ENCODE results near the gene HGFAC.

HGFAC gene

DNA sequence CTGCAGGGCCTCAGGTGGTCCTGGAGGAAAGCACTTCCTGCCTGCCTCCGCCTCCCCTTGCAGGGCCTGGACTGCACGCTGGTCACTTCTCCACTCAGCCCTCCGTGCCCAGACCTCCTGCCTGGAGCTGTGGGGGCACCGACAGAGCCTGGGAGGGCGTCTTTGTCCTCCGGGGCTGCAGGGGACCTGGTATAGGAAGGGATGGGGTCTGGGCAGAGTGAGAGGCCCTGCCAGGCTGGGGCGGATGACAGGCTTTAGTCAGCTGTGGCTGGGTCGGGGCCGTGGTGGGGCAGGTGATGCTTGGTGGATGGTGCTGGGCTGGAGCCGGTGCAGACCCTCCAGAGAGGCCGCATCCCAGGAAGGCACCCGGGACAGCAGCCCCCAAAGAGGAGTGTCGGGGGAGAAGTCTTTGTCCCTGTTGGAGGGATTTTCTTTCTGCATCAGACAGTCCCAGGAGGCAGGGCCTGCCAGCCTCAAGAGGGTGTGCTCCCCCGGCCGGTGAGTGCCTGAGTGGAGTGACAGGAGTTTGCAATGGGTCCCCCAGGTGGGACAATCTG is 22.7 kb downstream of the HGFAC start:
- DNase-seq, result no peak

DNA sequence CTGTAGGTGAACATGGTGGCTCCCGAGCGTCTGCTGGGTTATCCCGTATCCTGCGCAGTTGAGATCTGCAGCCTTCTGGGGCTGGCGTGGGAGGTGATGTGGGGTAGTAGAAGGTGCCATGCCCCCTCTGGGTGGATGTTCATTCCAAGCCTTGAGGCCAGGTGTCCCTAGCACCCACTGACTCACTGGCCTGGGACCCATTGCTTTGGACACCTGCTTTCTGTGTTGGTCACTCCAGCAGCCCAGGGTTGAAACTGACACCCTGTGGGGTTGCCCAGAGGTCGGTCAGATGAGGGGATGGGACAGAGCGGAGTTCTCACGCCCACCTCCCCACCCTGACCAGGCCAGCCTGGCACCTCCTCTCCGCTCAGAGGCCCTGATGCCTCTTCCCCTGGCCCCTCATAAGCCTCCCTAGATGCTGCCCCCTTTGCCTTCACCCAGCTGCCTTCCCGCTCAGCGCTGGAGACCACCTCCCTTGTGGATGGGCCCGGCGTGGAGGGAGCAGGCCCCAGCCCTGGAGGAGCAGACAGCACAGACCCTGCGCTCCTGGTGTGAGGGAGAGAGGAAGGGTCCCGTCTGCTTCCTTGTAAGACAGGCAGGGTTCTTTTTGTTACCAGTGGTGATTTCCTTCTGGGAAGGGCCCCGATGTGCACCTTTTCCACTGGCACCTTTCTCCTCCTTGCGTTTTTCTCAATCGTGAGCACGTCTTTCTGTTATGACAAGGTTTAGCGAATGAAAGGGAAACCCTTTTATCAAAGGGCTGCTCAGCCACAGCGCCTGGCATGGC is 23.3 kb downstream of the HGFAC start:
- DNase-seq, result no peak

DNA sequence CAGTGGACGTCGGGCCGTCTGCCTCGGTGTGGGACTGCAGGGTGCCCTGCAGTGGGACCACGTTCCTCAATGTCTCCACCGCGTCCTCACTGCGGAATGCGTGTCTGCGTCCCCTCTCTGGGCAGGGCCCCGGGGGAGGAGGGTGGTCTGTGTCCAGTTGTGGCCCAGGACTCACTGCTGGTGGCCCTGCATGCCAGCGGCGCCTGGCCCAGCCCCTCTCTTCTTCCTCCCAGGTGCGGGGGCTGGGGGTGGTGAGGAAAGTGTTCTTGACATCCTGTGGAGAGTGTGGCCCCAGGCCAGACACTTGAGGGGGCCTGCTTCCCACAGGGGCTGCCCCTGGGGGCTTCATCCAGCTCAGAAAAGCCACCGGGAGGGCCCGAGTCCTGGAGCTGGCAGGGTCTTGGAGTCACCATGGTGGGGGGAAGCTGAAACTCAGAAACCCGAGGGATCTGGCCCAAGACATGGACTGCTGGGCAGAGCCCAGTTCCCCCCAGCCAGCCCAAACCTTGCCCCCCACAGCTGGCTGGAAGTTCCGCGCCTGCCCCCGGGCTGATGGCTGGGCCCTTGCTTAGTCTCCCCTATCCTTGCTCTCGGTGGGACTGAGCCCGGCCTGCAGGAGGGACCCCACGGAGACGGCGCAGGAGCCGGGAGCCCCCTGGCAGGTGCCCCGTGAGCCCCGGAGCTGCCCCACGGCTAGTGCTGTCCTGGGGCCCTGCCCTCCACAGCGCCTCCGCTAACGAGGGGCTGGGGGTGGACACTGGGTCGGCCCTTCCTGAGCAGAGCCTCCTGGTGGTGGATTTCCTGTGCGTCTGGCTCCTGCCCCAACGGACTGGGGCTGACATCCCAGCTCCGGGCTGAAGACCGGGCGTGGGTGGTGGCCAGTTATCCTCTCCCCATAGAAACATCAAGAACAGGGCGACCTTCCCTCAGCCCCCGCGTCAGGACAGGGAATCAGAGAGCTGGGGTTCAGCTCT is 24.2 kb downstream of the HGFAC start:
- DNase-seq, result no peak

DNA sequence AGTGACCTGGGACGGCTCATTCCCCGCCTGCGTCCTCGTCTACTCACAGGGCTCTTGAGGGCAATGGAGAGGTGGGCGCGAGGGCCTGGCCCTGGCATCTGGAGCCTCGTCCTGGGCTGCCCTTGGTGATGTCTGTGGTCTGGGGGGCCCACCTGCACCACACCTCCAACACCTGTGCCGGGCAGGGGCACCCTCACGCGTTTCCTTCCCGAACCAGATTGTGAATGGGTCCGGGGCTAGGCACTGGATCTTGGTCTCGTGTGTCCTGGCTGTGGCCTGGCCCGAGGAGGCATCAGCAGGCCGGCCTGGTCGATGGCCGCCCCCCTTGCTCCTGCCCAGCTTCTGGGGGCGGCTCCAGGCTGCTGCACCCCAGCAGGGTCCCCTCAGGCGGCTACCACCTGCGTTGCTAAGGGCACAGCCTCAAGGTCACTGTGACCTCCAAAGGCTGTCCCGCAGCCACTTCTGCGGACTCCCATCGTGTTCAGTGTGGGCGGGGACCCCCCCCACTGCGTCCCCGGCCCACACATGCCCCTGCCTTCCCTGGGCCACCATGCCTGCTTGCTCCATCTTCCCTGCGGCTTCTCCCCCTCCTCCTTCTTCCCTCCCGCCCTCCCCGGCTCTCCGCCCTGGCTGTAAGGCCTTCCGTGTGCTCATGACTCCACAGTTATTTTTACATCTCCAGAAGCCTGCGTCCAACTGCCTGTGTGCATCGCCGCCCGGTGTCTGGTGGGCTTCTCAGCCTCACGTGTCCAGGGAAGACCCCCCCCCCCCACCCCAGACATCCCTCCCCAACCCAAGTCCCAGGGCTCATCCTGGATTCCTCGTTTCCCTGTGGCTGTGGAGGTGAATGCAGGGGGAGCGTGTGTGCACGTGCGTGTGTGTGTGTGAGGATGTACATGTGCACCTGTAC is 25.2 kb downstream of the HGFAC start:
- DNase-seq, result no peak

DNA sequence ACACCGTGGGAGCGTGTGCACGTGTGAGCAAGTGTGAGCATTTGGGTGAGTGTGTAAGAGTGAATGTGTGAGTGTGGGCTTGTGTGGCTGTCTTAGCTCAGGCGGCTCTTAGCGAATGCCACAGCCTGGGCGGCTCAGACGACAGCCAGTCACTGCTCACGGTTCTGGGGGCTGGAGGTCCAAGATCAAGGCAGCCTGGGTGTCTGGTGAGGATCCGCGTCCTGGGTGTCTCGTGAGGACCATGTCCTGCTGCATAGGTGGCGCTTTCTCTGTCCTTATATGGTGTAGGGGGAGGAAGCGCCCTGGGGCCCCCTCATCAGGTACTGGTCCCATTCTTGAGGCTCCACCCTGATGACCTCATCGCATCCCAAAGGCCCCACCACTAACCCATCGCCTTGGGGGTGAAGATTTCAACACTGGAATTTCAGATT is 25.8 kb downstream of the HGFAC start:
- no peak for DNase-seq

DNA sequence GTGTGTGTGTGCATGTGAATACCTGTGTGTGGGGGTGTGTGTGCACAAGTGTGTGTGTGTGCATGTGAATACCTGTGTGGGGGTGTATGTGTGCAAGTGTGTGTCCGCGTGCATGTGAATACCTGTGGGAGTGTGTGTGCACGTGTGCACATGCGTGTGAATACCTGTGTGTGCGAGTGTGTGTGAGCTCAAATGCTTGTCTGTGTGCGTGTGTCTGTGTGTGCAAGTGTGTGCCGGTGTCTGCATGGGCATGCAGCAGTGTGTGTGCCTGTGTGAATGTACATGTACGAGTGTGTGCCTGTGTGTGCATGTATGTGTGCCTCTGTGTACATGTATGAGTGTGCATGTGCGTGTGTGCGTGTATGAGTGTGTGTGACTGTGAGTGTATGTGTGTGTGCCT is 26.4 kb downstream of the HGFAC start:
- DNase-seq, result no peak

DNA sequence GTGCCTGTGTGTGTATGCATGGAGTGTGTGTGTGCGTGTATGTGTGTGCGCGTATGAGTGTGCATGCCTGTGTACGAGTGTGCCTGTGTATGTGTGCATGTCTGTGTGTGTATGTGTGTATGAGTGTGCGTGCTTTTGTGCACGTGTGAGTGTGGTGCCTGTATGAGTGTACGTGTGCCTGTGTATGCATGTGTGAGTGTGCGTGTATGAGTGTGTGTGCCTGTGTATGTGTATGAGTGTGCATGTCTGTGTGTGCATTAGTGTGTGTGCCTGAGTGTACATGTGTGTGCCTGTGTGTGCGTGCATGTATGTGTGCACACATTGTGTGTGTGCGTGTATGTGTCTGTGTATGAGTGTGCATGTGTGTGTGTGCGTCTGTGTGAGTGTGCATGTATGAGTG is 27.0 kb downstream of the HGFAC start:
- no peak for DNase-seq

DNA sequence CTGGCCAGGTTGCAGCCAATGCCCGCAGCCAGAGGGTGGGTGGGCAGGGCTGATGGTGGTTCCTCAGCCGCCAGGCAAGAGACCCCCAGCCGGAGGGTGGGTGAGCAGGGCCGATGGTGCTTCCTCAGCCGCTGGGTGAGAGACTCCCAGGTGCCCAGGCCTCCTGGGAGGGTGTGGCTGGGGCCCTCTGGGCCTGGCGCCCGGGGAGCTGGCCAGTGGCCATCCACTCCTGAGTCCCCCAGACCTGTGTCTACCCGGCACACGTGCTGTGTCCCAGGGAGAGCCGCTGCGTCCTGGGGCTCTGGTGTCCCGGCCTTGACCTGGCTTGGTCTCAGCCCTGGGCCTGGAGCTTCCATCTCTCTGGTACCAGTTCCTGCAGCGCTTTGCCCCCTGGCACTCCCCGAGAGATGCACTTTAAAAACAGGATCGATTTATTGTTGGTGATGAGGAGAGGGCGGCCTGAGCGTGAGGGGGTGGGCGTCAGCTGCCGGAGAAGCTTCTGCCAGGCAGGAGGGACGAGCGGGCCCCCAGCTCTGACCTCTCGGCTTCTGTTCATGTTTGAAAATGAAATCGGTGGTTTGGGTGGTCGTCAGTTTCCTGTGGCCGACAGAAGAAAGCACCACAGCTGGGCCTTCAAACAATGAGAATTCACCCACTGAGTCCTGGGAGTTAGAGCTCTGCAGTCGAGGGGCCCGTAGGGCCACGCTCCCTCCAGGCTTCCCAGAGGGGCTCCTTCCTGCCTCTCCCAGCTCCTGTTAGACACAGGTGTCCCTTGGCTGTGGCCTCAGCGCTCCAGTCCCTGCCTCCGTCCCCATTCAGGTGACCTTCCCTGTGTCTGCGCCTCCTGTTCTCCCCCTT is 27.8 kb downstream of the HGFAC start:
- DNase-seq, result no peak

DNA sequence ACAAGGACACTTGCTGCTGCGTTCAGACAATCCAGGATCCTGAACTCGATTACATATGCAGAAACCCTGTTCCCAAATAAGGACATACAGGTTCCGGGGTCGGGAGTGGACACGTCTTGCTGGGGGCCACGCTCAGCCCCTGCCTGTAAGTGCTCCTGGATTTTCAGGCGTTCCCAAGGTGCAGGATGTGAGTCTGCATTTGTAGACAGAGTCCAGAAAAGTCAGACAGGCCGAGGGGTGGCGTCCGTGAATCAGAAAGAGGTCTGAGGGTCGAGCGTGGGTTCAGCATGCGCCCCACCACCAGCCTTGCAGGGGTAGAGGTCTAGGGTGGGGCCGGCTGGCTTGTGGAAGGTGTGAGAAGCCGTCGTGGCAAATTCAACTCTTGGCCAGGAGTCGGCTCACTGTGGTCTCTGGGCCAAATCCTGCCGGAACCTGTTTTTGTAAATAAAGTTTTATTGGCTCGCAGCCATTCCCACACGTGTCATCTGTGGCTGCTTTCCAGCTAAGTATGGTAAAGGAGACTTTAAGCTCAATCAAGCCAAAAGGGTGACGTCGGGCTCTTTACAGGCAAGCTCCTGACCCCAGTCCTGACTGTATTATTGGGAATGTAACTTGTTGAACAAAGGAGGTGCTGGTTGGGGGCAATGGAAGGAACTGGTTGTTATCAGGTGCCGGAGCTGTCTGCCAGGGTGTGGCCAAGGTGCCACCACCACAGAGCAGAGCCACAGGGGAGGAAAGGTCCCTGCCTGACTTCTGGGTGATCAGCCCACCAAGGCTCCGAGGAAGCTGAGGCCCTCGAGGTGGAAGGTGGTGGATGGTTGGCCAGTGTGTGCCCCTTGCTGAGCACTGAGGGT is 28.7 kb downstream of the HGFAC start:
- DNase-seq, result no peak

DNA sequence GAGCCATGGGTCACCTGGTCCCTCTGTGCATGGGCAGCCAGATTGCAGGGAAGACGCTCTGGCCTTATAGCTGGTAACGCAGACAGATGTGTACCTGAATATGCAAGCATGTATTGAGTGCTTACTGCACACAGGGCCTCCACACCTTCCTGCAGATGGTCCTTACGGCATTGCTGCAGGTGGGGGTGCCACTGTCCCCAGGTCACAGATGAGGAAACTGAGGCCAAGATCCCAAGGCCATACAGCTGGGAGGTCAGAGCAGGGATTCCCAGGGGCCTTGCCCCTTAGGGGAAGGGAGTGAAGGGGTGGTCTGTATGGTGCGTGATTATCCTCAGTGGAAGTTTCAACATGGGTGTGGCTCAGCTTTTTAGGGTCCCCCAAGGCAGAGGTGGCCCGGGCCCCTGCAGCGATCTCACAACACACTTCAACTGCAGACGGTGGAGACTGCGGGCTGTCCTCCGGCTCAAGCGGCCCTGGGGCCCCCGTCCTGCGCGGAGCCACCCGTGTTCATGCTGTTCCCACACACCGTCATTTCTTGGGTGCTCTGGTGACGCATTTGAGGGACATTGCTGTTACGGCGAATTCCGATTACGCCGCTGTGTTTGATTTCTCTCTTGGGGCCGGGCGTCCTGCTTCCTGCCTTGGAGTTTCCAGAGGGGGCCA is 29.5 kb downstream of the HGFAC start:
- no peak for DNase-seq

DNA sequence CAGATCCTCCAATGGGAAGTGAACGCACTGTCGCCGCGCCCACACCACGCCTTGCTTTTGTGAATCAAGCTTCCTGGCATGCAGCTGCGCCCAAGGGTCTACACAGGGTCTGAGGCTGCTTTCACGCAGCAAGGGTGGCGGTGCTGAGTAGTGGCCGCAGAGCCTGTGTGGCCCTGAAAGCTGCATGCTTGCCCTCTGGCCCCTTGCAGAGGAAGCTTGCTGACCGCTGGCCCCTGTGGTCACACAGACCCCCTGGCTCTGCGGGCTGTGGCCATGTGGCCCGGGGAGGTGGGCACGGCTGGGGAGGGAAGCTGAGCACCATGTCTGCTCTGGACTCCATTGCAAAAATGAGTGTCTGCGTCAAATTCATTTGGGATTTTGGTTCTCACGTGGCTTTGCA is 30.1 kb downstream of the HGFAC start:
- DNase-seq, result no peak

DNA sequence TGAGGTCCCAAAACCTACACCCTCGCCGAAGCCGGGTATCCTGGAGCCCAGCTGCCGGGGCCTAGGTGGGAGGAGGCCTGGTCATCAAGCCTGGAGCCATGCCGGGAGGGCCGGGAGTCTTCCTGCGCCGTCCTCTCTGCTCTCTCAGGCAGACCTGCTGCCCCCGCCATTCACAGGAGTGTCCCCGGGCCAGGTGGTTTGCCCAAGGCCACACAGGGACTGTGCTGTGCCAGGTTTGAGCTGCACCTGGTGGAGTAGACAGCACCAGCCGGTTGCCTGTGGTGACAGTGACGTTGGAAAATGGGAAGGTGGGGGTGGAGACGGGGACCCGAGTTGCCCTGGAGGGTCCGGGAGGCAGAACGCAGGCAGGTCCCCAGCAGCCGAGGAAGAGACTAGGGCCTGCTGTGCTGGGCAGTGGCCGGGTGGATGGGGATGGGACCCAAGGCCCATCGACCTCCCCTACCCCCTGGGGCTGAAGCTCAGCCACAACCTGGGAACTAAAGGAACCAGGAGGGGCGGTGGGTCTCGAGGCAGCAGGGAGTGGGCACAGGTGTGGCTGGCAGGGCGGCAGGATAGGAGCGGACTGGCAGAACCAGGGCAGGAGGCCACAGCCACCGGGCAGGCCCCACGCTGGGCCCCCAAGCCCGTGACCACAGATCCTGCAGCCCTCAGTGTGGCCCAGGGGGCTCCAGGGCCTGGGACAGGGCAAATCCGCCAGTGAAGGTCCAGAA is 30.8 kb downstream of the HGFAC start:
- no peak for DNase-seq

DNA sequence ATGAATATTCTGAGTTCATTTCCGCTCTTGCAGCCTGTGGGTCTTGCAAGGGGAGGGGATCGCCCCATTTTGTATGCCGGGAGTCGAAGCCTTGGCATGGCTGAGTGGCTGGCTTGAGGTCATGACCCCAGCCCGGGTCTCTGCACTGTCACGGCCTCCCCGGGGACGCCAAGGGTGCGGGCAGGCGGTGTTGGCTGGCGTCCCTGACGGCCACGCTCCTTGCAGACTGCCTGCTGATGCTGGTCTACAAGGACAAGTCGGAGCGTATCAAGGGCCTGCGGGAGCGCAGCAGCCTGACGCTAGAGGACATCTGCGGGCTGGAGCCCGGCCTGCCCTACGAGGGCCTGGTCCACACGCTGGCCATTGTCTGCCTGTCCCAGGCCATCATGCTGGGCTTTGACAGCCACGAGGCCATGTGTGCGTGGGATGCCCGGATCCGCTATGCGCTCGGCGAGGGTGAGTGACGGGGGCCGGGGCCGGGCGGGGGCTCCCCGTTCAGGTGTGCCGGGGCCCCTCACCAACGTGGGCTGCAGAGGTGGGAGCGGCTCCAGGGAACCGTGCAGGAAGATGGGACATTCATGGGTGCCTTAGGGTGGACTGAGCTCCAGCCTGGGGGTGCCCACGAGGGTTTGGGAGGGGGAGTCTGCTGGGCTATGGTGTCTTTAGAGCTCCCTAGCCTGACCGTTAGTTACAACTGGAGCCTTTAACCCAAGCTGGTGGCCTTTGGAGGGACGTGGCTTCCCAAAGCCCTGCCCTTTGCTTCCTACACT is 31.6 kb downstream of the HGFAC start:
- DNase-seq, result no peak

DNA sequence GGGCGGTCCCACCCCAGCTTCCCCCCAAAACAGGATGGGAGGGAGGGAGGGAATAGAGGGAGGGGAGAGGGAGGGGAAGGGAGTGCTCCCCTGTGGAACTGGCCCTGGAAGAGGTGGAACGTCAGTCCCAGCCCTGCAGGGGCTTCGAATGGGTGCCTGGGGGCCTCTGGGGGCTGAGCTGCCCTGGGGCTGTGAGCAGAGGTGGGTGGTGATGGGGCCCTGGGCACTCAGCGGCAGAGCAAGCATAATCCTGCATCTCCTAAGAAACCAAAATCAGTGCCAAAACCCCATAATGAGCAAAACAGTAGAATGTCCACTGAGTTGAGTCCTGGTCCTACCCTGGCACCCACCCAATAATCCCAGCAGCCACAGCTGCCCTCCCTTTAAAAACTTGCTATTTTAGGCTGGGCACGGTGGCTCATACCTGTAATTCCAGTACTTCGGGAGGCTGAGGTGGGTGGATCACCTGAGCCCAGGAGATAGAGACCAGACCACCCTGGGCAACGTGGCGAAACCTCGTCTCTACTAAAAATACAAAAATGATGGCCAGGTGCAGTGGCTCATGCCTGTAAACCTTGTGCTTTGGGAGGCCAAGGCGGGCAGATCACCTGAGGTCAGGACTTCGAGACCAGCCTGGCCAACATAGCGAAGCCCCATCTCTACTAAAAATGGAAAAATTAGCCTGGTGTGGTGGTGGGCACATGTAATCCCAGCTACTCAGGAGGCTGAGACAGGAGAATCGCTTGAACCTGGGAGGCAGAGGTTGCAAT is 32.4 kb downstream of the HGFAC start:
- DNase-seq, result no peak

DNA sequence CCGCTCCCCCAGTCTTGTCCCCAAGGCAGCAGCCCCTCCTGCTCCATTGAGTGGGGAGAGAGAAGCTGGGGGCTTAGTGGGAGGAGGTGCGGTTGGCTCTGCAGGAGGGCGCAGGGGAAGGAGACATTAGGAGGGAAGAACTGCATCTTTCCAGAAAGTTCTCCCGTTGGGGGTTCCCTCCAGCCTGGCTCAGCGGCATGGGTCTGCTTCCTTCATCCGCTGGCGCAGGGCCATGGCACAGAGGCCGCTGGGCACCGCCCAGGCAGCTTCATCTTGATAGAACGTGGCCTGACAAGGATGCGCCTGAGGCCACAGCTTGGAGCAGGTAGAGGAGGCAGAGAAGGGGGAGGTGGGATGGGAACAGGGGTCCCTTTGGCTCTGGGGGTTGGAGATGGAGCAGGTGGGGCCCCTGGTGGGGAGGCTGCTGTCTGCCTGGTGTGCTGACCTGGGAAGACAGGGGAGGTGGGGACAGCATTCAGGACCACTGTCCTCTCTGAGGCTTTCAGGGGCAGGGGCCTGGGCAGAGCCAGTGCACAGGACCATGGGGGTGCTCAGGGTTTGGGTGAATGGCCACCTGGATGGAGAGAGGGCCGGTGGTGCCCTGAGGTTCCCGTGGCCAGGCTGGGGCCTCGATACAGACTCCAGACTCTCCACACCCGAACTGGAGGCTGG is 33.4 kb downstream of the HGFAC start:
- no peak for DNase-seq

DNA sequence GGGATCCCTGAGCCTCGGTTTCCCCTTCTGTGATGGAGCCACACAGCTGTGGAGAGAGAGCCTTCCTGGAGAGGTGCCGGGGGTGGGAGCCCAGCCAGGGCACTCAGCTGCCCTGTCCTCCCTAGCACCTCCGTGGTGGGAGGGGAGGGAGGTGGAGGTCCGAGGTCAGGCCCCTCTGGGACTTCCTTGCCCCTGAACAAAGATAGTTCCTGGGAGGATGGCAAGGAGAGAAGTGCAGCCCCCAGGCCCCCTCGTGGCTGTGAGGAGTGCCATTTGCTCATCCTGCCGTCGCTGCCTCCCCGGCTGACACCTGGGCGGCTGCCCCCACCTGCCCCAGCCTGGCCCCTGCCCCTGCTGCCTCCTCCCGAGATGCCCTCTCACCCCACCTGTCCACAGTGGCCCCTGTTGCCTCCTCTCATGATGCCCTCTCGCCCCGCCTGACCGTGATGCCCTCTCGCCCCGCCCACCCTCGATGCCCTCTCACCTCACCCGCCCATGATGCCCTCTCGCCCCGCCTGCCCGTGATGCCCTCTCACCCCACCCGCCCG is 34.0 kb downstream of the HGFAC start:
- DNase-seq, result no peak

DNA sequence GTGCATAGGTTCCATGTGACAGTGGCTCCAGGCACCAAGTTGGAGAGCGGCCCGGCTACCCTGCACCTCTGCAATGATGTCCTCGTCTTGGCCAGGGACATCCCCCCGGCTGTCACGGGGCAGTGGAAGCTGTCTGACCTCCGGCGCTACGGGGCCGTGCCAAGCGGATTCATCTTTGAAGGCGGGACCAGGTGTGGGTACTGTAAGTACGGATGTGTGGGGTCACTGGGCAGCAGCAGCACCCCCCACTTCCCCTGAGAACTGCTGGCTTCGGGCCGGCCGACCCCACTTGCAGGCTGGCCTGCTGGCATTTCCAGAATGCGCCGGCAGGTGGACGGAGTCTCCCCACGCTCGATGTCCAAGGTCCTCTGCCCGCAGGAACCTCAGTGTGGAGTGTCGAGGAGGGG is 34.6 kb downstream of the HGFAC start:
- DNase-seq, result no peak

Measured in NCI-H187 treated with DMSO at 0.1 percent for 48 hours (cell line).